HFFc6 (cell line): ENCODE data around the gene UFD1. TPM values are rescaled to one million over a fixed set of nuclear protein-coding genes. Genes with fewer than 3 reads are reported as not detected.

Experiments used
- DNase-seq: peaks from one replicate; pipeline ENCODE4 v3.0.0-alpha.2; 2018
- H3K27ac Mint-ChIP-seq: 2 replicates; pipeline ENCODE4 v1.8.0; 2020; ENCODE audit warnings: mild to moderate bottlenecking, mixed read lengths
- H3K27me3 Mint-ChIP-seq: 2 replicates; pipeline ENCODE4 v1.8.0; 2021; ENCODE audit warnings: mild to moderate bottlenecking, moderate library complexity, mixed read lengths; ENCODE audit not compliant: insufficient read depth
- H3K36me3 Mint-ChIP-seq: 2 replicates; pipeline ENCODE4 v1.8.0; 2021; ENCODE audit warnings: low read depth, mixed read lengths
- H3K4me1 Mint-ChIP-seq: 2 replicates; pipeline ENCODE4 v1.8.0; 2020; ENCODE audit warnings: low read depth, mixed read lengths
- H3K4me3 Mint-ChIP-seq: 2 replicates; pipeline ENCODE4 v1.8.0; 2020; ENCODE audit warnings: mild to moderate bottlenecking, moderate library complexity, mixed read lengths
- H3K9me3 Mint-ChIP-seq: 2 replicates; pipeline ENCODE4 v1.8.0; 2020; ENCODE audit warnings: mild to moderate bottlenecking, mixed read lengths
- CTCF ChIP-seq: fragments of 200-600 bp; sonication (generic); IDR thresholded peaks from 2 replicates; pipeline ENCODE4 v1.5.0; 2021; ENCODE audit warnings: antibody characterized with exemption, mild to moderate bottlenecking
- total RNA-seq, 6 experiments: library from RNA; stranded (reverse); fragmentation: NEBNext Ultra II Directional; extraction: Animal tissue kit (Norgen Biotek cat#: 25700); gene quantifications; 2 replicates in 1 of 6; 3 replicates in 5 of 6; pipeline ENCODE4 v1.2.3, GENCODE V29; 2021

The UFD1 gene
- total RNA-seq, 6 experiments from 2014 or later: 94.9 to 134 (median 113) TPM

DNA sequence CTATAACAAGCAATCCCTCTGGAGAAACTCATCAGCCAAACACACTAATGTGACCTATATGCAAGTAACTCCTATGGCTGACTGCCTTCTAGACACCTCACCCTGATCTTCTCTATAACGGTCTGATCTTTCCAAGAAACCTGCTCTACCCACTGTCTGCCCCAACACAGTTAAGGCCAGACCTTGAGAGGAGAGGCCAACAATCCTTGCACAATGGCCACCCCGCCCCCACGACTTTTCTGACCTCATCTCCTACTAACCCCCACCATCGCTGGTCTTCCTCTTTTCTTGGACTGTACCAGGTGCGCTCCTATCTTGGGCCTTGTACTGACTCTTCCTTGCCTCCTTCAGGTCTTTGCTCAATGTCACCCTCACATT, 59.9 kb downstream of the UFD1 start:
- Mint-ChIP-seq H3K4me1 (peaks cover 31% of the 10 kb centered on the region), H3K36me3 (peaks cover 5% of the 10 kb centered on the region; the same call in 1 of the 2 replicates), H3K4me3 (no peak overlapping the region), H3K27ac (no peak overlapping the region), H3K27me3 (no peaks in the 10 kb centered on the region; the same call in 1 of the 2 replicates), H3K9me3 (no peaks in the 10 kb centered on the region)
- no peak for TF ChIP-seq CTCF
- DNase-seq: no peak

DNA sequence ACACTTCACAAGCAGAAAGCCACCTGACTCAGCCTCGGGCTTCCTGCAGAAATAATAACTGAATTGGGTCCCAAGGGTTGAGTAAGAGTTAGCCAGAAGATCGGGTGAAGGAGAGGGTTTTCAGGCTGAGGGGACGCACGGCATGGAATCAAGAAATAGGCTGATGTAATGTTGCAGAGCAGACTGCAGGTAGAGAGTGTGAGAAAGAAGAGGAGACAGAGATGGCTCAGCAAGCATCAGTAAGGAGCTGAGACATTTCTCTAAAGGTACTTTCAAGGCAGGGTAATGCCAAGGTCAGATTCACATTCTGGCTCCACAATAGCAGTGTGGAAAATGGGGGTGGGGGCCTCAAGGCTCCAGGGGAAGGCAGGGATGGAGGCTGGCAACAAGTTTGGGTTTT, 66.1 kb downstream of the UFD1 start:
- Mint-ChIP-seq H3K4me1 (peaks cover 10% of the 10 kb centered on the region), H3K9me3 (no peaks in the 10 kb centered on the region), H3K36me3 (peaks cover 10% of the 10 kb centered on the region; the same call in 1 of the 2 replicates), H3K27me3 (no peaks in the 10 kb centered on the region; the same call in 1 of the 2 replicates), H3K4me3 (no peak overlapping the region), H3K27ac (no peak overlapping the region)
- DNase-seq: no peak
- no peak for TF ChIP-seq CTCF

- H3K9me3 Mint-ChIP-seq: no peaks in the 10 kb centered on the region
- TF ChIP-seq CTCF: no peak
- no peak overlapping the region for H3K4me3 Mint-ChIP-seq
- H3K27ac Mint-ChIP-seq: no peak overlapping the region
- peaks cover 10% of the 10 kb centered on the region for H3K4me1 Mint-ChIP-seq
- no peak for DNase-seq
- H3K36me3 Mint-ChIP-seq: peaks cover 10% of the 10 kb centered on the region
- H3K27me3 Mint-ChIP-seq: no peaks in the 10 kb centered on the region; the same call in 1 of the 2 replicates
These were observed 66.5 kb downstream of the UFD1 start for GRCh38 chr22:19412478-19412877.

- peaks cover 10% of the 10 kb centered on the region for H3K4me1 Mint-ChIP-seq
These were observed 67.3 kb downstream of the UFD1 start for GRCh38 chr22:19411690-19412045.

DNA sequence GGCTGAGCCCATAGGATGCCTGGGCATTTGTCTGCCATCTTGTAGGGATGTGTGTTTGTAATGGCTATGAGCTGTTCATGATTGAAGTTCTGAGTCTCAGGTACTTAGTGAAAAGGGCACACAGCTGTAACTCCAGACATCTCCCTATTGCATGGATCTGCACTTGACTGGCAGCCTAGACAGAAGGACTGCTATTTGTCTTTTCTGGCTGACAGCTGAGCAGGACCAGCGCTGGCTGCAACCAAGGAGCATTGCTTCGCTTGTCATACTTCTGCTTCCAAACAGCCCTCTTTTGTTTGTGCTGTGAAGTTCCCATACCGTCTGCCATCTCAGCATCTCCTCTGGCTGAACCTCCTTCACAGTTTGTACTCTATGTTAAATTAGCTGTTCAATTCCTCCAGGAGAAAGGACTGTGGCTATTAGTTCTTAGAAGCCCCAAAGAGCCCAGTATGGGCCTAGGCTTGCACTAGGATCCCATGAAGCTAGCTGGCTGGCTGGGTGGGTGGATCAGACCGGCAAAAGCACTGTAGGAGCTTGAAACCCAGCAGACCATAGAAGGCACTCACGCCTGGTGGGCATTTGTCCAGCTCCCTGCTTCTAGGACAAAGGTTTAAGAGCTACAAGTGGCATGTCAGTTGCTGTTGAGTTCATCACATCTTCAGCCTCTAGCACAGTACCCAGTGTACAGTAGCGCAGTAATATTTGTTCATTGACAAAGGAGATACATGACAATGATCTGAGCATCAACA, 67.9 kb downstream of the UFD1 start:
- Mint-ChIP-seq H3K4me3 (no peak overlapping the region), H3K27me3 (no peaks in the 10 kb centered on the region; the same call in 1 of the 2 replicates), H3K9me3 (no peaks in the 10 kb centered on the region), H3K27ac (no peak overlapping the region), H3K4me1 (peaks cover 10% of the 10 kb centered on the region), H3K36me3 (peaks cover 13% of the 10 kb centered on the region)
- TF ChIP-seq CTCF: no peak
- DNase-seq: no peak

More at GRCh38 chr22:19411690-19412045, 67.3 kb downstream of the UFD1 start:
- Mint-ChIP-seq H3K27me3 (no peaks in the 10 kb centered on the region; the same call in 1 of the 2 replicates), H3K27ac (no peak overlapping the region), H3K4me3 (no peak overlapping the region), H3K9me3 (no peaks in the 10 kb centered on the region), H3K36me3 (peaks cover 10% of the 10 kb centered on the region)
- TF ChIP-seq CTCF: no peak
- no peak for DNase-seq
